Kidney tubule cell (primary cell): ENCODE results near the gene SH3BP5L.
A peak's percentile ranks its signal among the peaks of the same experiment; 100 is the strongest.

Experiments used
- DNase-seq: peaks from one replicate; pipeline ENCODE4 v3.0.0-alpha.2; 2018; ENCODE audit warnings: low spot score

The SH3BP5L gene

GRCh38 chr1:248825909-248826760 lies at the start of gene SH3BP5L:
Gene SH3BP5L, minus strand, starts transcription at chr1:248825915. Its CDS starts 980 bp downstream, at chr1:248824935.
- DNase-seq = peak; percentile 95

GRCh38 chr1:248873993-248874533 lies 48.3 kb upstream of the SH3BP5L start:
- peak; percentile 92 for DNase-seq

DNA sequence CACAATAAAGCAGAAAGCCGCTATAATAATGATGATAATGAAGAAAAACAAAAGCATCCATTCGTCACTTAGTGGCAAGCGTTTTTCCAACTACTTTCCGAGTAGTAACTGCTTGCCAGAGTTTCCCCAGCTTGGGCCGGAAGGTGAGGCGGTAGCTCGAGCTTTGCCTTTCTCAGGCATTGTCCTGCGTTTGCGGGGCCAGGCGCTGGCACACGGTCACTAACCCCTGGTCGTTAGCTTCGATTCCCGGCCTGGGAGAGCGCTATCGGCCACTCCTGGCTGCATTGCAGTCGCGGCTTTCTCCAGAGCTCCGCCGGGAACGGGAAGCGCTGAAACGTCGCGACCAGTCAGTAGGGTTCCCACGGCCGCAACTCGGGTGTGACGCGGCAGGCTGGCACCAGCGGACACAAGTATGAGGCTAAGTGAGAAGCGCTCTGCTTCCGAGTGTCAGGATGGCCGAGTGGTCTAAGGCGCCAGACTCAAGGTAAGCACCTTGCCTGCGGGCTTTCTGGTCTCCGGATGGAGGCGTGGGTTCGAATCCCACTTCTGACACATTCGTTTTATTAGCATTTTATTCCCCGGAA lies 47.8 kb upstream of the SH3BP5L start:
- DNase-seq = peak; percentile 96

GRCh38 chr1:248872752-248873408 lies 47.2 kb upstream of the SH3BP5L start:
- DNase-seq = peak; percentile 82

DNA sequence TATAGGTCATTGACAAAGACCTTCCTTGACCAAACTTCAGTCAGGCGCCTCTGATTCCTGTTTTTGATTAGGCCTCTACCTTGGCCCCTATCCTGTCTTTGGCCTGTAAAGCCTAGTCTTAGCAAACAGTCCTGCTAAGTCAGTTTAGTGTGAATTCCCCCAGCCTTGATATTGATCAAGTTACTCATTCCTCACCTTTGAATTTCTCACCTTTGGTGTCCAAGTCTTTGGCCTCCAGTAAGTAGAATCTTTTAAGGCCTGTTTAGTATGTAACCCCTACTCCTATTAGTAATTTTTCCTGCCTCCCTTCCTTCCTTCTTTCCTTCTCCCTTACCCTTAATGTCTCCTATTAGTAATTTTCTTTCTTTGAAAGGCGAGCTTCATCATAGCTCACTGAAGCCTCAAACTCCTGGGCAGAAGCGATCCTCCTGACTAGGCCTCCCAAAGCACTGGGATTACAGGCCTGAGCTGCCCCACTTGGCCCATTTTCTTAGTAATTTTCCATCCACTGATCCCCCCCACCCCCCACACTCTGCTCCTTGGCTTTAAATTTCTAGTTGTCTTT lies 46.2 kb upstream of the SH3BP5L start:
- DNase-seq = no peak

- peak; percentile 71 for DNase-seq
Observed at GRCh38 chr1:248862998-248863881, 37.5 kb upstream of the SH3BP5L start.

DNA sequence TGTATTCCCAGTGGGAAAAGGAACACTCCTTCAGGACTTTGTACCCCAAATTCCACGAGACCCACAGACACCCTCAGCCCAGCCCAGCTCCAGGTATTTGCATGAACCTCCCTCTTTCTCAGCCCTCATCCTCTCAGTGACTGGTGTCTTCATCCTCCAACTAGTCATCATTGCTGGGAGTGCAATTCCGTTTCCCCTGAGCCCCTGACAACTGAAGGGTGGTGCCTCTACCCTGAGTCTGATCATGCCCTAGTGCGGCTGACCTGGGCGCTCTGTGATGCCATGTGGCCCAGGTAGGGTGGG lies 36.9 kb upstream of the SH3BP5L start:
- DNase-seq = no peak

GRCh38 chr1:248861616-248862015 lies 35.9 kb upstream of the SH3BP5L start:
- peak; percentile 83 for DNase-seq

GRCh38 chr1:248860007-248860406 lies 34.3 kb upstream of the SH3BP5L start:
- DNase-seq = no peak

- DNase-seq = peak; percentile 98
Observed at GRCh38 chr1:248858891-248859889, 33.5 kb upstream of the SH3BP5L start, which contains the start of gene ZNF692. Gene ZNF692, minus strand, starts transcription at chr1:248859085. Its CDS starts 776 bp downstream, at chr1:248858309.

DNA sequence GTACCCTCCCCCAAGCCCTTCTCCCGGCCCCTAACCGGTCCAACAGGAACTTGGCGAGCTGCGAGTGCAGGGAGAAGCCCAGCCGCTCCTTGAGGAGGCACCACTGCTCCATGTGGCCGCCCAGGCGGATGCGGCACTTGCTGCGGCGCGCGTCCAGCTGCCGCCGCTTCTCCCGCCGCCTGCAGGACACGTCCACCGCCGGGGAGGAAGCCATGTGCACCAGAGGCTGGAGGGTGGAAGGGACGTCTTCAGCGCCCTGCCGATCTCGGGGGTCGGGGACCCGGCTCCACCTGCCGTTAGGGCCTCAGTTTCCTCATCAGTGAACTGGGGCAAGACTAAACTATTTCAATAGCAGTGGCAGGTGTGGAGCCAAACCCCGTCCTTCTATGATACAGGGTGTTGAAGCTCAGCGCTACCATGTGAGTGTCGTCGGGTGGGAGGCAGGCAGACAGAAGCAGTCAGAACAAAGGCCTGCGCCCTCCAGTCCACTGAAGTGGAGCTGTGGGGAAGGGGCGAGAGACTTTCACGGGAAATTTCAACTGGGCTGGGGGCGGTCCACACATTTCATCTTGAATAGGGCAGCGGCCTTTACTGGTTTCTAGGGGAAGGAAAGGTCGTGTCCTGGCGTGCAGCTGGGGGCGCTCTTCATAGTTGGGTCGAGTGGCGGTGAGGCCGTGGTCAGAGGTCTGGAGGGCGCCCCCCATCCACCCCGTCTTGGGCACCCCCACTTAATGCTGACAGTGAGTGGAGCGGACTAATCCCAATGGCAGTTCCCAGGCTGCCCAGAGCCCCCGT lies 32.6 kb upstream of the SH3BP5L start:
- DNase-seq = peak; percentile 78

GRCh38 chr1:248857749-248858095 lies 32.0 kb upstream of the SH3BP5L start:
- no peak for DNase-seq

- DNase-seq = no peak
Observed at GRCh38 chr1:248857201-248857600, 31.5 kb upstream of the SH3BP5L start.

DNA sequence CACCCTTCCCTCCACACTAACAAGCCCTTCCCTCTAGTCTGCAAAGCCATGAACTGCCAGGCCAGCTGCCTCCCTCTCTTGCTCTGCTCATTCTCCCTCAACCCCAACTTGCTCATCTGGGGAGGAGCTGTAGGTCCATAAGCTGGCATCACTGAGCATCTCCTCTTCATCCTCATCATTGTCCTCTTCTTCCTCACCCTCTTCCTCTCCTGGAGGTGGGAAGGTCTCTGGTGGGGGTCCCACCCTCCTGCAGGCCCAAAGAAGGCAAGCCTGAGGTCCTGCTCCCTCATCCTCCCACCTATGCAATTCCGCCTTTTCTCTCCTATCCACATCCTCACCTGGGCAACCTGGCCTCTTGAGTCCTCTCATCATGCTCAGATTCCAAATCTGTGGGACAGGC lies 30.5 kb upstream of the SH3BP5L start:
- DNase-seq = no peak

- no peak for DNase-seq
Observed at GRCh38 chr1:248855580-248855979, 29.9 kb upstream of the SH3BP5L start.

- DNase-seq = no peak
Observed at GRCh38 chr1:248853663-248854375, 28.1 kb upstream of the SH3BP5L start.

DNA sequence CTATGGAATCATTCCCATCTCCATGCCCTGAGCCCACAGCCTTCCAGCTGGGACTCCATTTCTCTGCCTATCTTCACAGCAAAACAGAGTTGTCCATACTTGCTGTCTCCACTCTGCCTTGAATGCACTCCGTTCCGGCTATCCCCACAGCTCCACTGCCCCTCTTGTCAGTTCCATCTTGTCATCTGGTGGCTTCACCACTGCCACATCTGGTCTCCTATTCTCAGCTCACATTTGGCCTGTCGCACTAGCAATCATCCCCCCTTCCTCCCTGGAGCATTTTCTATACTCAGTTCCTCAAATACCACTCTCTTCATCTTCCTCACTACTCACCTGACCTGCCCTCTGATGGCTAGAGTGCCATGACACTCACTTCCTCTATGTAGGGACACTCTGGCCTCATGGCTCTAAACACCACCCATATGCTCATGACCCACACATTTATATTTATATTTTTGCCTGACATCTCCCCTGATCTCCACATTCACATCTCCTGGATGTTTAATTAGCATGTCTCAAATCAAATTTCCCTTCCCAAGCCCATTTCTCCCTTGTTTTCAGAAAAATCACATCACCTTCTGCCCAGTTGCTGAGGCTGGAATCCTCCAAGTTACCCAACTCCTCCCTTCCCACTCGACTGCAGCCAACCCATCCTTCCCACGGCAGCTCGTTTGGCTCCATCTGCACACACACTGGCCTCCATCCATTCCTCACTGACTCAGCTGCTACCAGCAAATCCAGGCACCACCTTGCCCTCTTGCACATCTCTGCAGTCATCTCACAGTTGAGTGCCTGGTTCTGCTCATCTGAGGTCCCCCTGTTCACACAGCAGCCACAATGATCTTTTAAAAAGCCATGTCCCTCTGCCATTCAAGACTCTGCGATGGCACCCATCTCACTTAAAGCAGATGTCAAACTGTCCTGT lies 27.0 kb upstream of the SH3BP5L start:
- DNase-seq = no peak

DNA sequence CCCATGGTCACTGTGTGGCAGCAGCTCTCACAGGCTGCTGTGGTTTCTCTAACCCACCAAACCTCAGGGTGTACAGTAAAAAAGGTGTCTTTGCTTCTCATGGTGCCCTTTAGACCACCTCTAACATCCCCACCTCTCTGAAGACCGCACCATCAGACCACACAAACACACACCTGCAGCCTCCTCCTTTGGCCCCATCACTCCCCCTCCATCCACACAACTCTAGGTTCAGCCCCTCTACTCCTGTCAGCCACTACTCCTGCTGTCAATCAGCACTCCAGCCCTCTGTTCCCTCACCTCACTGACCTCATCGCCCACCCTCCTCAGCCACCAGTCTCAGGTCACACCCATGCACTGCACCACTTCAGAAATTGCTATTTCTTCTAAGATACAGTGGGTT lies 25.7 kb upstream of the SH3BP5L start:
- no peak for DNase-seq
